Measurements from ENCODE around the gene NPRL2. TPM values are rescaled to one million over a fixed set of nuclear protein-coding genes. Genes with fewer than 3 reads are reported as not detected.

Gene NPRL2
- total RNA-seq, 1 donor from 2014 or later: 23.3 TPM

DNA sequence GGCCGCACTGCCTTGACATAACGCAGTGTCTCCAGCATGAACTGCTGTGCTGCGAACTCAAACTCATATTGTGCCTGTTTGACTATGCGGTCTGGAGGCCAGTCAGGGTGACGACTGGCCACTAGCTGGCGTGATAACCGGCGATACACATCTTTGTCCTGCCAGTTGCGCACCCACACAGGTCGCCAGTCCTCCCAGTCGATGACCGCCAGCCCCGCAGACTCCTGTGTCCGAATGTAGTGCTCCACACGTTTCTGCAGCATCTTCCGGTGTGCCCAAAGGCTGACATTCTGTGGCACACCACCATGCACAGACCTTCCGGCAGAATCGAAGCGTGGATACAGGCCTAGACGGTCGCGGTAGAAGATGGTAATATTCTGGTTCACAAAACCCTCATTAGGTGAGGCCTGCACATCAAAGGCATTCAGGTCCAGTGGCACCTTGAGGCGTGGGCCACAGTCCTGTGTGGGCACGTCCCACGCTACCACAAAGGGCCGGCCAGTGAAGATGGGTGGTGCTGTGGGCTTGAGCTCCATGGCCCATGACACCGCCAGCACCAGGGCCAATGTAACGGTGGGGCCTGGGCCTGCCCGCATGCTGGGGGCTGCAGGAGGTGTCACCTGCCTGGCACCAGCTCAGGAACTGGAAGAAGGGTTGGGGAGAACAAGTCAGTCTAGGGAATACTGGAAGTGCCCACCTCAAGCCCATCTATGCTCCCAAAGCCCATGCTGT, 30.5 kb downstream of the NPRL2 start:
- Mint-ChIP-seq H3K4me1 (peaks cover 56% of the 10 kb centered on the region), H3K27me3 (ENCODE audit: low read depth) (no peaks in the 10 kb centered on the region), H3K27ac (peak overlapping the region; percentile 90), H3K36me3 (peaks cover 15% of the 10 kb centered on the region), H3K4me3 (peak overlapping the region; percentile 88), H3K9me3 (no peaks in the 10 kb centered on the region)
- TF ChIP-seq, protein P1, sequence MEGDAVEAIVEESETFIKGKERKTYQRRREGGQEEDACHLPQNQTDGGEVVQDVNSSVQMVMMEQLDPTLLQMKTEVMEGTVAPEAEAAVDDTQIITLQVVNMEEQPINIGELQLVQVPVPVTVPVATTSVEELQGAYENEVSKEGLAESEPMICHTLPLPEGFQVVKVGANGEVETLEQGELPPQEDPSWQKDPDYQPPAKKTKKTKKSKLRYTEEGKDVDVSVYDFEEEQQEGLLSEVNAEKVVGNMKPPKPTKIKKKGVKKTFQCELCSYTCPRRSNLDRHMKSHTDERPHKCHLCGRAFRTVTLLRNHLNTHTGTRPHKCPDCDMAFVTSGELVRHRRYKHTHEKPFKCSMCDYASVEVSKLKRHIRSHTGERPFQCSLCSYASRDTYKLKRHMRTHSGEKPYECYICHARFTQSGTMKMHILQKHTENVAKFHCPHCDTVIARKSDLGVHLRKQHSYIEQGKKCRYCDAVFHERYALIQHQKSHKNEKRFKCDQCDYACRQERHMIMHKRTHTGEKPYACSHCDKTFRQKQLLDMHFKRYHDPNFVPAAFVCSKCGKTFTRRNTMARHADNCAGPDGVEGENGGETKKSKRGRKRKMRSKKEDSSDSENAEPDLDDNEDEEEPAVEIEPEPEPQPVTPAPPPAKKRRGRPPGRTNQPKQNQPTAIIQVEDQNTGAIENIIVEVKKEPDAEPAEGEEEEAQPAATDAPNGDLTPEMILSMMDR (IDR thresholded peaks at IDR 0.05; ENCODE audit: unreplicated experiment): no peak
- DNase-seq (ENCODE audit: low spot score in 2 of 2, unreplicated experiment in 2 of 2): no peak

- Mint-ChIP-seq H3K27ac (no peak overlapping the region), H3K4me3 (peak overlapping the region; percentile 88), H3K9me3 (no peaks in the 10 kb centered on the region), H3K27me3 (ENCODE audit: low read depth) (no peaks in the 10 kb centered on the region), H3K36me3 (peaks cover 16% of the 10 kb centered on the region), H3K4me1 (peaks cover 51% of the 10 kb centered on the region)
- no peak for DNase-seq (ENCODE audit: low spot score in 2 of 2, unreplicated experiment in 2 of 2)
- TF ChIP-seq, protein P1 (IDR thresholded peaks at IDR 0.05; ENCODE audit: unreplicated experiment): no peak
Measured at GRCh38 chr3:50319181-50319893, 31.2 kb downstream of the NPRL2 start.

DNA sequence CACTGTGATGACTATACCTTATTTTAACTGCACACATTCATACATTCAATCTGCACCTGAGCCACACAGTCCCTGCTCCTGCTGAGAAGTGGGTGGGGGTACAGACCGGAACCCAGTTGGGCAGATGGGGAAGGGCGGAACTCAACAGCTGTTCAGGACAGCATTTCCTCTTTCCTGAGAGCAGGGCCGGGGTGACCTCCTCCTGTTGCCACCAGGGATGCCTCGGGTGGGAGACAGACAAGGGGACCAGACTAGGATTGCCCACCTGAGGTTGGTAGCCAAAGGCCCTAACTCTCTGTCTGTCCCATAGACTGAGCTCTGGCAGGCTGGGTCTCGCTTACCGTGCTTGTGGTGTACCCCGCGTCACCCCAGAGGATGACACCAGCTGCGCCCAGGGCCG, 32.0 kb downstream of the NPRL2 start:
- TF ChIP-seq, protein P1 (IDR thresholded peaks at IDR 0.05; ENCODE audit: unreplicated experiment): no peak
- Mint-ChIP-seq H3K9me3 (no peaks in the 10 kb centered on the region), H3K4me3 (peak overlapping the region; percentile 88), H3K27ac (no peak overlapping the region), H3K27me3 (ENCODE audit: low read depth) (no peaks in the 10 kb centered on the region), H3K4me1 (peaks cover 51% of the 10 kb centered on the region), H3K36me3 (peaks cover 22% of the 10 kb centered on the region)
- no peak for DNase-seq (ENCODE audit: low spot score in 2 of 2, unreplicated experiment in 2 of 2)

GRCh38 chr3:50318163-50318562, 32.4 kb downstream of the NPRL2 start:
- TF ChIP-seq, protein P1 (IDR thresholded peaks at IDR 0.05; ENCODE audit: unreplicated experiment): no peak
- Mint-ChIP-seq H3K27ac (peak overlapping the region; percentile 21), H3K4me3 (no peak overlapping the region), H3K4me1 (peaks cover 51% of the 10 kb centered on the region), H3K27me3 (ENCODE audit: low read depth) (no peaks in the 10 kb centered on the region), H3K36me3 (peaks cover 22% of the 10 kb centered on the region), H3K9me3 (no peaks in the 10 kb centered on the region)
- DNase-seq (ENCODE audit: low spot score in 2 of 2, unreplicated experiment in 2 of 2): no peak

GRCh38 chr3:50317300-50317699, 33.3 kb downstream of the NPRL2 start:
- Mint-ChIP-seq H3K27ac (peak overlapping the region; percentile 95), H3K4me1 (peaks cover 43% of the 10 kb centered on the region), H3K36me3 (peaks cover 23% of the 10 kb centered on the region)

More at GRCh38 chr3:50317300-50317699, 33.3 kb downstream of the NPRL2 start:
- TF ChIP-seq, protein P1 (IDR thresholded peaks at IDR 0.05; ENCODE audit: unreplicated experiment): no peak
- Mint-ChIP-seq H3K27me3 (ENCODE audit: low read depth) (no peaks in the 10 kb centered on the region), H3K9me3 (no peaks in the 10 kb centered on the region), H3K4me3 (no peak overlapping the region)
- no peak for DNase-seq (ENCODE audit: low spot score in 2 of 2, unreplicated experiment in 2 of 2)

Measured in mesothelial cell of epicardium (in vitro differentiated cells).